ENCODE data around the gene KANSL1L.

Gene KANSL1L

GRCh38 chr2:210072493-210072892, 98.7 kb downstream of the KANSL1L start:
- Histone ChIP-seq H3K9me3 (ENCODE audit: low read length) (no peaks in the 10 kb centered on the region), H3F3A (ENCODE audit: insufficient read depth, low read length) (no peaks in the 10 kb centered on the region), H2AFZ (ENCODE audit: low read length) (no peak overlapping the region), H3K27me3 (ENCODE audit: insufficient read depth, low read length) (no peaks in the 10 kb centered on the region), H3K4me1 (ENCODE audit: insufficient read depth, low read length, severe bottlenecking) (no peaks in the 10 kb centered on the region), H3K9me2 (ENCODE audit: low read depth, low read length) (no peaks in the 10 kb centered on the region), H3K79me2 (ENCODE audit: insufficient read depth, low read length) (no peaks in the 10 kb centered on the region), H3K4me2 (ENCODE audit: low read length) (no peak overlapping the region), H4K20me1 (ENCODE audit: insufficient read depth, low read length) (no peaks in the 10 kb centered on the region), H3K27ac (ENCODE audit: low read depth, low read length, poor library complexity, severe bottlenecking) (no peak overlapping the region), H3K4me3 (ENCODE audit: low read depth, low read length, poor library complexity, severe bottlenecking) (no peak overlapping the region), H3K9ac (ENCODE audit: low read length) (no peak overlapping the region), H3K36me3 (ENCODE audit: insufficient read depth, low read length) (no peaks in the 10 kb centered on the region)
- TF ChIP-seq EZH2 (IDR thresholded peaks at IDR 0.05; ENCODE audit: borderline replicate concordance, low read length) (no peak), CTCF (IDR thresholded peaks at IDR 0.05; ENCODE audit: low read length) (no peak)

GRCh38 chr2:210063306-210063705, 107.9 kb downstream of the KANSL1L start:
- no peak for TF ChIP-seq EZH2 (IDR thresholded peaks at IDR 0.05; ENCODE audit: borderline replicate concordance, low read length)
- no peak for TF ChIP-seq CTCF (IDR thresholded peaks at IDR 0.05; ENCODE audit: low read length)
- no peak overlapping the region for H3K9ac ChIP-seq (ENCODE audit: low read length)
- H2AFZ ChIP-seq (ENCODE audit: low read length): no peak overlapping the region
- no peaks in the 10 kb centered on the region for H3K79me2 ChIP-seq (ENCODE audit: insufficient read depth, low read length)
- H3K4me2 ChIP-seq (ENCODE audit: low read length): no peak overlapping the region
- H3K4me1 ChIP-seq (ENCODE audit: insufficient read depth, low read length, severe bottlenecking): no peaks in the 10 kb centered on the region
- no peak overlapping the region for H3K27ac ChIP-seq (ENCODE audit: low read depth, low read length, poor library complexity, severe bottlenecking)
- no peak overlapping the region for H3K4me3 ChIP-seq (ENCODE audit: low read depth, low read length, poor library complexity, severe bottlenecking)
- H3K9me2 ChIP-seq (ENCODE audit: low read depth, low read length): no peaks in the 10 kb centered on the region
- H4K20me1 ChIP-seq (ENCODE audit: insufficient read depth, low read length): no peaks in the 10 kb centered on the region
- H3K36me3 ChIP-seq (ENCODE audit: insufficient read depth, low read length): no peaks in the 10 kb centered on the region
- H3K27me3 ChIP-seq (ENCODE audit: insufficient read depth, low read length): no peaks in the 10 kb centered on the region
- H3F3A ChIP-seq (ENCODE audit: insufficient read depth, low read length): no peaks in the 10 kb centered on the region
- H3K9me3 ChIP-seq (ENCODE audit: low read length): no peaks in the 10 kb centered on the region

DNA sequence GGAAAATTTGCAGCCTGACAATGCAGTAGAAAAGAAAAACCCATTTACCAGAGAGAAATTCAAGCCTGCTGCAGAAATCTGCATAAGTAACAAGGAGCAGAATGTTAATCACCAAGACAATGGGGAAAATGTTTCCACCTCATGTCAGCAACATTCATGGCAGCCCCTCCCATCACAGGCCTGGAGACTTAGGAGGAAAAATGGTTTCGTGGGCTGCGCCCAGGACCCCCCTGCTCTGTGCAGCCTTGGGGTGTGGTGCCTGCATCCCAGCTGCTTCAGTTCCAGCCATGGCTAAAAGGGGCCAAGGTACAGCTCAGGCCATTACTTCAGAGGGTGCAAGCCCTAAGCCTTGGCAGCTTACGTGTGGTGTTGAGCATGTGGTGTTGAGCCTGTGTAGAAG, 115.4 kb downstream of the KANSL1L start:
- H2AFZ ChIP-seq (ENCODE audit: low read length): no peak overlapping the region
- H3F3A ChIP-seq (ENCODE audit: insufficient read depth, low read length): no peaks in the 10 kb centered on the region
- no peak overlapping the region for H3K9ac ChIP-seq (ENCODE audit: low read length)
- peaks cover 10% of the 10 kb centered on the region for H3K36me3 ChIP-seq (ENCODE audit: insufficient read depth, low read length)
- H3K9me2 ChIP-seq (ENCODE audit: low read depth, low read length): no peaks in the 10 kb centered on the region
- no peaks in the 10 kb centered on the region for H3K27me3 ChIP-seq (ENCODE audit: insufficient read depth, low read length)
- H3K4me2 ChIP-seq (ENCODE audit: low read length): no peak overlapping the region
- H4K20me1 ChIP-seq (ENCODE audit: insufficient read depth, low read length): no peaks in the 10 kb centered on the region
- no peaks in the 10 kb centered on the region for H3K79me2 ChIP-seq (ENCODE audit: insufficient read depth, low read length)
- H3K4me3 ChIP-seq (ENCODE audit: low read depth, low read length, poor library complexity, severe bottlenecking): no peak overlapping the region
- no peaks in the 10 kb centered on the region for H3K9me3 ChIP-seq (ENCODE audit: low read length)
- no peaks in the 10 kb centered on the region for H3K4me1 ChIP-seq (ENCODE audit: insufficient read depth, low read length, severe bottlenecking)
- no peak overlapping the region for H3K27ac ChIP-seq (ENCODE audit: low read depth, low read length, poor library complexity, severe bottlenecking)
- TF ChIP-seq EZH2 (IDR thresholded peaks at IDR 0.05; ENCODE audit: borderline replicate concordance, low read length): no peak
- TF ChIP-seq CTCF (IDR thresholded peaks at IDR 0.05; ENCODE audit: low read length): no peak

Data from OCI-LY1 (cell line).